ENCODE results near the gene MTUS2.

MTUS2 gene

DNA sequence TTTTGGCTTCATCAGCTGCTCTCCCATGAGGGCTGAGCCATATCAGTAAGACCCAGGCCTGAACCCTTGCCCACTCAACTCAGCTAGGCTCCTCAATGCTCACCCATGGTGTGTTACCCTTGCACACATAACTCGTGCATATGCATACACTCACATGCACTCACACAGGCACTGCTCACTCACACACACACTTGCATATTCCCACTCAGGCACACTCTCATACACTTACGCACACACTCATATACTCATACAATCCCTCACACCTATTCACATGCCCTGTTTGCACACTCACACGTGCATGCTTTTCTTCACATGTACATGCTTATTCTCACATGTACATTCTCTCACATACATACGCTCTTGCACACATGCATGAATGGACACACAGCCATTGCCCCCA lies 681.5 kb downstream of the MTUS2 start:
- TF ChIP-seq TARDBP (IDR thresholded peaks at IDR 0.05), result peak; percentile 55; the same call in 1 of the 2 replicates
- no peak for TF ChIP-seq L3MBTL2 (conservative IDR thresholded peaks at IDR 0.05)

DNA sequence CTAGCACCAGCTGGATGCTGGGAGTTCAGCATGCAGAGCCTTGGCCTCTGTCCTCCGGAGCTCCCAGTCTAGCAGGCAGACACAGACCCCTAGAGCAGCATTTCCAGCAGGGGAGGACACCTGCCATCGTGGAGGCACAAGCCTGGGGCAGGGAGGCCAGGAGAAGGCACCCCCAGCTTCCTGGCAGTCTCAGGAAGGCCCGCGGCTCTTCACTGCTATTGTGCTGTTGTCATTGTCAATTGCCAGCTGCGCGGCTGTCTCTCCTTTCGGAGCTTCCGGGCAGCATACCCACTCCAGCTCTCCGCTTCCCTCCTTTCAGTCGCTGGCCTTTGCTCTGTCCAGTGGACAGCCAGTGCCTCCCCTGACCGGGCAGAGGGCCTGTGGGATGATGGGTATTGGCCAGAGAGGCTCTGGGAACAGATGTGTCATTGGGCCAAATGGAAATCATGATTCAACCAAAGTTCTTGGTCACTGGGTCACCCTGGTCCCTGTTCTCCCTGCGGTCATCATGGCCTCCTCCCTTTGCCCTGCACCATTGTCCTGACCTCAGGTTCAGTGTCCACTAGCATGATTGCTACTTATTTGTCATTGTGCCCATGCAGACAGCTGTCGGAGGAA lies 682.4 kb downstream of the MTUS2 start:
- ChIA-PET CTCF (interaction anchor here (0.6 to 0.8 kb wide), 2 partner anchors 201 to 610 kb away, joined by 3 to 5 read pairs; no protein-coding TSS in a partner anchor), POLR2A (no interaction called here)
- no peak for DNase-seq (ENCODE audit: extremely low spot score)
- TF ChIP-seq SUZ12 (IDR thresholded peaks at IDR 0.05) (no peak), ZNF384 (IDR thresholded peaks at IDR 0.05) (no peak), NFRKB (IDR thresholded peaks at IDR 0.05) (no peak), FOXA1 (IDR thresholded peaks at IDR 0.05) (no peak), BHLHE40 (IDR thresholded peaks at IDR 0.05; ENCODE audit: borderline replicate concordance) (no peak), FOXM1 (IDR thresholded peaks at IDR 0.05; ENCODE audit: borderline replicate concordance) (no peak)

More for the DNA sequence above, 681.5 kb downstream of the MTUS2 start:
- no peak for DNase-seq (ENCODE audit: extremely low spot score)
- CTCF ChIA-PET, result no interaction called here
- POLR2A ChIA-PET, result no interaction called here

DNA sequence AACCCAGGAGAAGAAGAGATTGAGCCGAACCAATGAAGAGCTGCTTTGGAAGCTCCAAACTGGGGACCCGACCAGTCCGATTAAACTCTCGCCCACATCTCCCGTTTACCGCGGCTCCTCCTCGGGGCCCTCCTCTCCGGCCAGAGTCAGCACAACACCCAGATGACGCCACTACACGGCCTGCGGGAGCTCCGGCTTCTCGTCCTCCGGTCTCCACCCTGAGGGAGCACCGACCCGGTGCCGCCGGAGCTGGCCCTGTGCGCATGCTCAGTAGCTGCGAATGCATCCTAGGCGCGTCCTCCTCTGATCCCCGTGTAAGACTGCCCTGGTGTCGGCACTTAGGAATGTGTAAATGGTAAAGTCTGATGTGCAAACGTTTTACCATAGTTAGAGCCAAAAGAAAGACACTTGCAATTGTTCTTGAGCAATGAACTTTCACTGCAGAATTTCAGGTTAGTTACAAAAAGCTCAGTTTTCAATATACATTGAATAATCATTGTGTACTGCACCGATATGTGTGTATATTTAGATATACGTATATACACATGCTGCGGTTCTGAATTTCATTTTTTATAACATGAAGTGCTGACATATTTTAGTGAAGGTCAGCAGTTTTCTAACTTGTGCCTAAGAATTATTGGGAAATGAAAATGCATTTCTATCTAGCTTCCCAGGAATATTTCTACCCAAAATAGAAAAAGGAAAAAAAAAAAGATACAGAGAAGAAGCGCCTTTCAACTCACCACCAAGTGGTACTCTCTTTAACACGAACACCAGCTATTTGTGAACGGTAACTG lies 683.1 kb downstream of the MTUS2 start:
- DNase-seq (ENCODE audit: extremely low spot score), result no peak
- ChIA-PET POLR2A (no interaction called here), CTCF (interaction anchor here (0.6 to 0.8 kb wide), 2 partner anchors 201 to 610 kb away, joined by 3 to 5 read pairs; no protein-coding TSS in a partner anchor)
- TF ChIP-seq CTBP1 (IDR thresholded peaks at IDR 0.05; ENCODE audit: borderline replicate concordance), result no peak
- no peak for TF ChIP-seq TARDBP (IDR thresholded peaks at IDR 0.05)
- TF ChIP-seq ZNF384 (IDR thresholded peaks at IDR 0.05), result no peak
- no peak for TF ChIP-seq NFRKB (IDR thresholded peaks at IDR 0.05)
- no peak for TF ChIP-seq HDGF (IDR thresholded peaks at IDR 0.05; ENCODE audit: borderline replicate concordance)
- no peak for TF ChIP-seq L3MBTL2 (conservative IDR thresholded peaks at IDR 0.05)
- TF ChIP-seq ELF4 (IDR thresholded peaks at IDR 0.05), result no peak
- TF ChIP-seq ARNT (IDR thresholded peaks at IDR 0.05), result no peak
- TF ChIP-seq LEF1 (IDR thresholded peaks at IDR 0.05; ENCODE audit: borderline replicate concordance), result no peak
- TF ChIP-seq BHLHE40 (IDR thresholded peaks at IDR 0.05; ENCODE audit: borderline replicate concordance), result no peak
- TF ChIP-seq FOXM1 (IDR thresholded peaks at IDR 0.05; ENCODE audit: borderline replicate concordance), result no peak
- TF ChIP-seq, protein P1, sequence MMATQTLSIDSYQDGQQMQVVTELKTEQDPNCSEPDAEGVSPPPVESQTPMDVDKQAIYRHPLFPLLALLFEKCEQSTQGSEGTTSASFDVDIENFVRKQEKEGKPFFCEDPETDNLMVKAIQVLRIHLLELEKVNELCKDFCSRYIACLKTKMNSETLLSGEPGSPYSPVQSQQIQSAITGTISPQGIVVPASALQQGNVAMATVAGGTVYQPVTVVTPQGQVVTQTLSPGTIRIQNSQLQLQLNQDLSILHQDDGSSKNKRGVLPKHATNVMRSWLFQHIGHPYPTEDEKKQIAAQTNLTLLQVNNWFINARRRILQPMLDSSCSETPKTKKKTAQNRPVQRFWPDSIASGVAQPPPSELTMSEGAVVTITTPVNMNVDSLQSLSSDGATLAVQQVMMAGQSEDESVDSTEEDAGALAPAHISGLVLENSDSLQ (IDR thresholded peaks at IDR 0.05), result no peak

DNA sequence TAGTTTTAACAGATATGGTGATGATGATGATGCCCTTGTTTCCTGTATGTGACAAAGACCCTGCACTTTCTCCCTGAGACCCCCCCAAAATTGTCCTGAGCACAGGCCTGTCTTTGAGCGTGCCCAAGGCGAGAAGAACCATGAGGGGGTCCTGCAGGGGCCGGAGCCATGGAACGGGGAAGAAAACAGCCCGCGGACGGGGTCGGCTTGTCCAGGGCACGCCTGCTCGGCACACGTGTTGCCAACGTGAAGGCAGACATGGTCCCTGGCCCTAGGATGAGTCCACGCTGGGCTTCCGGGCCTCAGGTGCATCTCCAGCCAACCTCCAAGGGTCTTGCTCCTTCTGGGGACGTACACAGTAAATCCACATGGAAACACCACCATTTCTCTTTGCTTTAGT lies 684.6 kb downstream of the MTUS2 start:
- no peak for DNase-seq (ENCODE audit: extremely low spot score)
- POLR2A ChIA-PET, result no interaction called here
- CTCF ChIA-PET, result no interaction called here
- TF ChIP-seq FOXM1 (IDR thresholded peaks at IDR 0.05; ENCODE audit: borderline replicate concordance) (no peak), FOXK2 (IDR thresholded peaks at IDR 0.05) (no peak), SUZ12 (IDR thresholded peaks at IDR 0.05) (no peak), SP1 (IDR thresholded peaks at IDR 0.05) (no peak), HDGF (IDR thresholded peaks at IDR 0.05; ENCODE audit: borderline replicate concordance) (no peak), FOXA1 (IDR thresholded peaks at IDR 0.05) (no peak), NFRKB (IDR thresholded peaks at IDR 0.05) (no peak), ELF4 (IDR thresholded peaks at IDR 0.05) (no peak), ARNT (IDR thresholded peaks at IDR 0.05) (no peak), BHLHE40 (IDR thresholded peaks at IDR 0.05; ENCODE audit: borderline replicate concordance) (no peak), ZNF384 (IDR thresholded peaks at IDR 0.05) (no peak), CTBP1 (IDR thresholded peaks at IDR 0.05; ENCODE audit: borderline replicate concordance) (no peak), L3MBTL2 (conservative IDR thresholded peaks at IDR 0.05) (no peak), TARDBP (IDR thresholded peaks at IDR 0.05) (no peak), LEF1 (IDR thresholded peaks at IDR 0.05; ENCODE audit: borderline replicate concordance) (no peak)
- TF ChIP-seq, protein P1 (IDR thresholded peaks at IDR 0.05), result no peak

DNA sequence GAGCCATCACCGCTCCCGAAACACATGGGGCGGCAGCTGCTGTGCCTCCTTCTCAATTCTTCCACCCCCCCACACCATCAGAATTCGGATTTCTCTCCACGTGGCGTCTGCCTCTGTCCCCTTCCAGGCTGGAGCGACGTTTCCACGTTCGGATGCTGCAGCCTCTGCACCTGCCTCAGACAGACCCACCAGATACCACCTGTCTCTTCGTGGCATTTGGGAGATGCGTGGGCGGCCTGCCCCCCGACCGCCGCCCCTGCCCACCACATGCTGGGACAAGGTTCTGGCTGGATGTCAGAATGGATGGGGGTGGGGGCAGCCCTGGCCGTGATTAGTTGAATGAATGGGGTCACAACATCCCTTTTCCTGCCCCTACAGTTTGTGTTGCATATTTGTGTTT lies 685.4 kb downstream of the MTUS2 start:
- DNase-seq (ENCODE audit: extremely low spot score), result no peak
- TF ChIP-seq SP1 (IDR thresholded peaks at IDR 0.05), result no peak
- TF ChIP-seq FOXK2 (IDR thresholded peaks at IDR 0.05), result no peak
- no peak for TF ChIP-seq ELF4 (IDR thresholded peaks at IDR 0.05)
- no peak for TF ChIP-seq FOXM1 (IDR thresholded peaks at IDR 0.05; ENCODE audit: borderline replicate concordance)
- TF ChIP-seq CTBP1 (IDR thresholded peaks at IDR 0.05; ENCODE audit: borderline replicate concordance), result no peak
- no peak for TF ChIP-seq SUZ12 (IDR thresholded peaks at IDR 0.05)
- TF ChIP-seq TARDBP (IDR thresholded peaks at IDR 0.05), result no peak
- TF ChIP-seq NFRKB (IDR thresholded peaks at IDR 0.05), result no peak
- no peak for TF ChIP-seq BHLHE40 (IDR thresholded peaks at IDR 0.05; ENCODE audit: borderline replicate concordance)
- ChIA-PET POLR2A (no interaction called here), CTCF (interaction anchor here (0.8 kb wide), 1 partner anchor 341 kb away, joined by 4 read pairs; no protein-coding TSS in a partner anchor)

DNA sequence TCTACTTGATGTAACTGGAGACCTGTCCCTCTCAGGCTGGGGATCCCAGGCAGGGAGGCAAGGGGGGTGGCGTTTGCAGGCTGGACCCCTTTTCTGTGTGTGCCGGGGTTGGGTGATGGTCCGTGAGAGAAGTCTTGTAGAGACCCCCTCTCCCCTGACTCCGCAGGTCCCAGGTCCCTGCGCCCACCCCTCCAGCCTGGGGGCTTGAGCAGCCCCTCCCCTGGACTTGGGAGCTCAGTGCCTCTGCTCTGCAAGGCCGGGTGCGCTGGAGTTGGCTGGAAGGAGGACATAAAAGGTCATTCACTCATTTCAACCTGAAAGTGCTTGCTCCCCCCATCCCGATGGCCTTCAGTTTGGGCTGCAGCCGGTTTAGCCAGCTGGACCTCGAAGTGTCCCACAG lies 685.8 kb downstream of the MTUS2 start:
- no peak for DNase-seq (ENCODE audit: extremely low spot score)
- ChIA-PET POLR2A (no interaction called here), CTCF (no interaction called here)
- TF ChIP-seq FOXK2 (IDR thresholded peaks at IDR 0.05) (no peak), FOXM1 (IDR thresholded peaks at IDR 0.05; ENCODE audit: borderline replicate concordance) (no peak), NFRKB (IDR thresholded peaks at IDR 0.05) (no peak)

DNA sequence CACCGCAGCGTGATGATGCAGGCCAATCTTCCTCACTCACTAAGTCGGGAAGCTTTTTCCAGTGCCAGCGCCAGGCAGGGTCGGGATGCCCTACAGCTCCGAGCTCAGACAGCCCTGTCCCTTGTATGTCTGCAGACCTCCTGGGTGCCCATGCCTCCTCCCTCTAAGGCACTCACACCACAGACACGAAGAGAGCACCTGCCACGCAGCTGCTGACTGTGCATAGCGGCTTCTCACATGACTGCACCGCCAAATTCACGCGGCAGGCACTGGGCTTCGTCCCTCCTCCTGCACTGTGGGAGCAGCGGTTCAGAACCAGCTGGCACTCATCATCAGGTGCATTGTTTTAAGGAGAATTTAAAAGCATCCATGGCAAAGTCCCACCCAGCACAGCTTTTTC lies 687.2 kb downstream of the MTUS2 start:
- CTCF ChIA-PET, result interaction anchor here (1.2 to 2.7 kb wide), 3 partner anchors 9 to 200 kb away, joined by 3 to 14 read pairs (median 12); no protein-coding TSS in a partner anchor

More for the DNA sequence above, 687.2 kb downstream of the MTUS2 start:
- no peak for DNase-seq (ENCODE audit: extremely low spot score)
- POLR2A ChIA-PET, result no interaction called here
- no peak for TF ChIP-seq NFRKB (IDR thresholded peaks at IDR 0.05)
- TF ChIP-seq LEF1 (IDR thresholded peaks at IDR 0.05; ENCODE audit: borderline replicate concordance), result no peak
- no peak for TF ChIP-seq FOXM1 (IDR thresholded peaks at IDR 0.05; ENCODE audit: borderline replicate concordance)
- no peak for TF ChIP-seq ARNT (IDR thresholded peaks at IDR 0.05)

Data from HEK293T (cell line).